D721Med (cell line): ENCODE results near the gene MCFD2.
"Not testable (repeated sequence)": the region's sequence is repeated elsewhere in the genome, so short reads cannot be mapped to it uniquely, and the experiment has no call there.

Experiments used
- DNase-seq: peaks from one replicate; pipeline ENCODE4 v3.0.0; 2011; ENCODE audit warnings: low spot score; ENCODE audit not compliant: insufficient read length
- FAIRE-seq: peaks from 2 replicates; lab custom pipeline; 2011; peaks lifted over from hg19 to GRCh38; lab: Jason Lieb, UNC
- CTCF ChIP-seq: IDR thresholded peaks from 2 replicates; pipeline ENCODE4 v1.5.1; 2012; ENCODE audit warnings: mild to moderate bottlenecking, control low read depth; ENCODE audit not compliant: insufficient read depth; ENCODE audit errors: missing control alignments

The MCFD2 gene

GRCh38 chr2:46917628-46918027, 2.0 kb upstream of the MCFD2 start:
- DNase-seq (no peak), FAIRE-seq (no peak)

GRCh38 chr2:46915811-46916630, 415 bp upstream of the MCFD2 start:
- FAIRE-seq = no peak
- no peak for TF ChIP-seq CTCF
- DNase-seq = peak; percentile 82

More at GRCh38 chr2:46917628-46918027, 2.0 kb upstream of the MCFD2 start:
- TF ChIP-seq CTCF = no peak

GRCh38 chr2:46914578-46915230, 902 bp downstream of the MCFD2 start:
- no peak for FAIRE-seq
- no peak for DNase-seq
- TF ChIP-seq CTCF = no peak

- no peak for DNase-seq
- FAIRE-seq = no peak
- TF ChIP-seq CTCF = no peak
Observed at GRCh38 chr2:46913471-46914381, 1.9 kb downstream of the MCFD2 start.

- DNase-seq (no peak), FAIRE-seq (no peak)
- no peak for TF ChIP-seq CTCF
Observed at GRCh38 chr2:46909771-46910419, 5.7 kb downstream of the MCFD2 start.

- DNase-seq = no peak
- FAIRE-seq = no peak
- no peak for TF ChIP-seq CTCF
Observed at GRCh38 chr2:46909150-46909549, 6.5 kb downstream of the MCFD2 start.

GRCh38 chr2:46904908-46905678, 10.5 kb downstream of the MCFD2 start:
- not testable (repeated sequence) for FAIRE-seq, DNase-seq

- not testable (repeated sequence) for FAIRE-seq, DNase-seq
Observed at GRCh38 chr2:46902980-46903379, 12.6 kb downstream of the MCFD2 start.
